Muscle of leg (tissue), 11 donors: ENCODE data around the gene NLRC3. TPM values are rescaled to one million over a fixed set of nuclear protein-coding genes. Genes with fewer than 3 reads are reported as not detected.

Source experiments
- DNase-seq: peaks from one replicate; pipeline ENCODE4 v3.0.0; 2013
- H3K27ac ChIP-seq: one replicate; pipeline ENCODE4 v1.5.1; 2013; ENCODE audit warnings: mild to moderate bottlenecking, low read length, control low read depth
- H3K27me3 ChIP-seq: one replicate; pipeline ENCODE4 v1.6.1; 2013; ENCODE audit warnings: low read length; ENCODE audit not compliant: control insufficient read depth, insufficient read depth
- H3K36me3 ChIP-seq: one replicate; pipeline ENCODE4 v1.6.1; 2013; ENCODE audit warnings: low read length; ENCODE audit not compliant: control insufficient read depth, insufficient read depth
- H3K4me1 ChIP-seq: one replicate; pipeline ENCODE4 v1.6.1; 2013; ENCODE audit warnings: low read length; ENCODE audit not compliant: control insufficient read depth, insufficient read depth
- H3K4me3 ChIP-seq: one replicate; pipeline ENCODE4 v1.5.1; 2013; ENCODE audit warnings: low read length, control low read depth
- H3K9me3 ChIP-seq: replicated peaks from 2 replicates; pipeline ENCODE4 v1.6.1; 2013; ENCODE audit warnings: low read depth, low read length; ENCODE audit not compliant: control insufficient read depth
- WGBS: methylation state at CpG from one replicate; pipeline ENCODE4 v1.1.5; 2013; ENCODE audit warnings: missing lambda C conversion rate; ENCODE audit not compliant: insufficient coverage; 5-methylcytosine and 5-hydroxymethylcytosine counted together
- polyA plus RNA-seq, 8 donors: library from polyadenylated mRNA; unstranded; fragments of 120-200 nt; gene quantifications; one replicate each; pipeline versions ENCODE4 v1.2.1 to v1.2.3, GENCODE V29; 2013; ENCODE audit warnings: inconsistent platforms in 1 of 8, low replicate concordance in 1 of 8; ENCODE audit not compliant: insufficient read length in 8 of 8, insufficient read depth in 1 of 8
- total RNA-seq: library from RNA; stranded (reverse); fragments of 120-200 nt; gene quantifications from one replicate; pipeline ENCODE4 v1.2.4, GENCODE V29; 2013

NLRC3 gene
- total and polyA plus RNA-seq, 9 donors, result 0.58 to 1.2 (median 1.00) TPM

GRCh38 chr16:3580686-3581085, 3.5 kb upstream of the NLRC3 start:
- no peak overlapping the region for H3K4me3 ChIP-seq
- WGBS, result 2% methylated on average over 7 of the region's 8 CpGs
- peaks cover 22% of the 10 kb centered on the region for H3K4me1 ChIP-seq
- peak; percentile 84 for DNase-seq
- H3K27ac ChIP-seq, result peak overlapping the region; percentile 55
- H3K9me3 ChIP-seq, result no peaks in the 10 kb centered on the region
- peaks cover 20% of the 10 kb centered on the region for H3K36me3 ChIP-seq
- peaks cover 2% of the 10 kb centered on the region for H3K27me3 ChIP-seq

GRCh38 chr16:3580251-3580651, 3.0 kb upstream of the NLRC3 start:
- WGBS, result 20% methylated on average over 11 of the region's 11 CpGs
- Histone ChIP-seq H3K4me1 (peaks cover 22% of the 10 kb centered on the region), H3K27me3 (peaks cover 2% of the 10 kb centered on the region), H3K9me3 (no peaks in the 10 kb centered on the region), H3K27ac (peak overlapping the region; percentile 55), H3K4me3 (no peak overlapping the region), H3K36me3 (peaks cover 20% of the 10 kb centered on the region)
- DNase-seq, result no peak

GRCh38 chr16:3579776-3580175, 2.6 kb upstream of the NLRC3 start:
- 81% methylated on average over 7 of the region's 7 CpGs for WGBS
- Histone ChIP-seq H3K27me3 (peaks cover 2% of the 10 kb centered on the region), H3K9me3 (no peaks in the 10 kb centered on the region), H3K36me3 (peaks cover 20% of the 10 kb centered on the region), H3K27ac (peak overlapping the region; percentile 55), H3K4me1 (peaks cover 22% of the 10 kb centered on the region), H3K4me3 (no peak overlapping the region)
- no peak for DNase-seq

GRCh38 chr16:3578610-3579551, 1.7 kb upstream of the NLRC3 start:
- no peaks in the 10 kb centered on the region for H3K9me3 ChIP-seq
- no peak for DNase-seq
- H3K27me3 ChIP-seq, result peaks cover 2% of the 10 kb centered on the region
- peaks cover 22% of the 10 kb centered on the region for H3K4me1 ChIP-seq
- H3K4me3 ChIP-seq, result no peak overlapping the region
- no peak overlapping the region for H3K27ac ChIP-seq
- 40% methylated on average over 10 of the region's 20 CpGs for WGBS
- peaks cover 14% of the 10 kb centered on the region for H3K36me3 ChIP-seq

GRCh38 chr16:3578121-3578520, 918 bp upstream of the NLRC3 start:
- WGBS, result 76% methylated on average over 8 of the region's 8 CpGs
- Histone ChIP-seq H3K27me3 (peaks cover 2% of the 10 kb centered on the region), H3K4me3 (no peak overlapping the region), H3K9me3 (no peaks in the 10 kb centered on the region), H3K27ac (no peak overlapping the region), H3K4me1 (peaks cover 22% of the 10 kb centered on the region), H3K36me3 (peaks cover 6% of the 10 kb centered on the region)
- no peak for DNase-seq

- H3K36me3 ChIP-seq, result no peaks in the 10 kb centered on the region
- peaks cover 20% of the 10 kb centered on the region for H3K4me1 ChIP-seq
- peaks cover 2% of the 10 kb centered on the region for H3K9me3 ChIP-seq
- no peak overlapping the region for H3K27ac ChIP-seq
- WGBS, result 92% methylated on average over 8 of the region's 11 CpGs
- DNase-seq, result no peak
- peak overlapping the region; percentile 17 for H3K4me3 ChIP-seq
- H3K27me3 ChIP-seq, result peaks cover 2% of the 10 kb centered on the region
These were observed 992 bp downstream of the NLRC3 start for GRCh38 chr16:3576211-3576610.

GRCh38 chr16:3575491-3575890, 1.7 kb downstream of the NLRC3 start:
- Histone ChIP-seq H3K4me3 (no peak overlapping the region), H3K9me3 (peaks cover 5% of the 10 kb centered on the region), H3K27me3 (peaks cover 2% of the 10 kb centered on the region), H3K4me1 (peaks cover 13% of the 10 kb centered on the region), H3K36me3 (no peaks in the 10 kb centered on the region), H3K27ac (no peak overlapping the region)
- WGBS, result 78% methylated on average over 13 of the region's 13 CpGs
- DNase-seq, result no peak

GRCh38 chr16:3574195-3574594, 3.0 kb downstream of the NLRC3 start:
- Histone ChIP-seq H3K4me1 (peaks cover under 1% of the 10 kb centered on the region), H3K36me3 (no peaks in the 10 kb centered on the region), H3K4me3 (no peak overlapping the region), H3K27me3 (peaks cover 2% of the 10 kb centered on the region), H3K9me3 (peaks cover 9% of the 10 kb centered on the region), H3K27ac (no peak overlapping the region)
- 66% methylated on average over 9 of the region's 14 CpGs for WGBS
- no peak for DNase-seq

GRCh38 chr16:3573146-3573815, 3.9 kb downstream of the NLRC3 start:
- no peaks in the 10 kb centered on the region for H3K4me1 ChIP-seq
- H3K36me3 ChIP-seq, result no peaks in the 10 kb centered on the region
- no peak overlapping the region for H3K4me3 ChIP-seq
- DNase-seq, result no peak
- peaks cover 2% of the 10 kb centered on the region for H3K27me3 ChIP-seq
- H3K27ac ChIP-seq, result no peak overlapping the region
- peaks cover 9% of the 10 kb centered on the region for H3K9me3 ChIP-seq
- 72% methylated on average over 6 of the region's 9 CpGs for WGBS

GRCh38 chr16:3570420-3571062, 6.7 kb downstream of the NLRC3 start:
- peaks cover 9% of the 10 kb centered on the region for H3K9me3 ChIP-seq
- no peaks in the 10 kb centered on the region for H3K4me1 ChIP-seq
- no peak for DNase-seq
- no peaks in the 10 kb centered on the region for H3K36me3 ChIP-seq
- no peaks in the 10 kb centered on the region for H3K27me3 ChIP-seq
- H3K27ac ChIP-seq, result no peak overlapping the region
- WGBS, result 53% methylated on average over 4 of the region's 4 CpGs
- no peak overlapping the region for H3K4me3 ChIP-seq
